ENCODE measurements around the gene PANK2. TPM values are rescaled to one million over a fixed set of nuclear protein-coding genes. Genes with fewer than 3 reads are reported as not detected.
"Not testable (repeated sequence)": the region's sequence is repeated elsewhere in the genome, so short reads cannot be mapped to it uniquely, and the experiment has no call there.

Gene PANK2
- total RNA-seq, 2 donors from 2014 or later: 60.6 to 67.4 TPM

GRCh38 chr20:3966571-3966970 is 77.4 kb downstream of the PANK2 start:
- H3K27ac Mint-ChIP-seq: no peak overlapping the region
- no peaks in the 10 kb centered on the region for H3K9me3 Mint-ChIP-seq
- H3K27me3 Mint-ChIP-seq (ENCODE audit: low read depth): no peaks in the 10 kb centered on the region
- H3K4me3 Mint-ChIP-seq: no peak overlapping the region
- peaks cover 18% of the 10 kb centered on the region for H3K4me1 Mint-ChIP-seq (ENCODE audit: low read depth)
- DNase-seq (no peak), ATAC-seq (replicated peaks in 1 of 2) (no peak)
- peaks cover 0 to 4% of the 10 kb centered on the region in 2 donors for H3K36me3 Mint-ChIP-seq (ENCODE audit: insufficient read depth in 2 of 2)

- Mint-ChIP-seq H3K36me3 (ENCODE audit: insufficient read depth in 2 of 2) (peaks cover 0 to 4% of the 10 kb centered on the region in 2 donors), H3K27me3 (ENCODE audit: low read depth) (no peaks in the 10 kb centered on the region), H3K9me3 (no peaks in the 10 kb centered on the region), H3K4me3 (no peak overlapping the region), H3K27ac (no peak overlapping the region), H3K4me1 (ENCODE audit: low read depth) (peaks cover 18% of the 10 kb centered on the region)
- no peak for ATAC-seq (replicated peaks in 1 of 2)
- no peak for DNase-seq
Observed at GRCh38 chr20:3970016-3970415, 80.8 kb downstream of the PANK2 start.

GRCh38 chr20:3971145-3971544 is 82.0 kb downstream of the PANK2 start:
- H3K4me1 Mint-ChIP-seq (ENCODE audit: low read depth): peaks cover 18% of the 10 kb centered on the region
- peaks cover 0 to 4% of the 10 kb centered on the region in 2 donors for H3K36me3 Mint-ChIP-seq (ENCODE audit: insufficient read depth in 2 of 2)
- no peak overlapping the region for H3K27ac Mint-ChIP-seq
- H3K9me3 Mint-ChIP-seq: no peaks in the 10 kb centered on the region
- no peaks in the 10 kb centered on the region for H3K27me3 Mint-ChIP-seq (ENCODE audit: low read depth)
- DNase-seq: no peak
- no peak overlapping the region for H3K4me3 Mint-ChIP-seq
- no peak for ATAC-seq (replicated peaks in 1 of 2)

GRCh38 chr20:3972161-3972560 is 83.0 kb downstream of the PANK2 start:
- H3K27ac Mint-ChIP-seq: no peak overlapping the region
- no peaks in the 10 kb centered on the region for H3K27me3 Mint-ChIP-seq (ENCODE audit: low read depth)
- no peak overlapping the region for H3K4me3 Mint-ChIP-seq
- peaks cover 18% of the 10 kb centered on the region for H3K4me1 Mint-ChIP-seq (ENCODE audit: low read depth)
- peaks cover 0 to 4% of the 10 kb centered on the region in 2 donors for H3K36me3 Mint-ChIP-seq (ENCODE audit: insufficient read depth in 2 of 2)
- no peak for DNase-seq
- no peak for ATAC-seq (replicated peaks in 1 of 2)
- no peaks in the 10 kb centered on the region for H3K9me3 Mint-ChIP-seq

GRCh38 chr20:3972631-3973030 is 83.4 kb downstream of the PANK2 start:
- ATAC-seq (replicated peaks in 1 of 2); H3K36me3 Mint-ChIP-seq (ENCODE audit: insufficient read depth in 2 of 2); H3K27me3 Mint-ChIP-seq (ENCODE audit: low read depth); H3K27ac Mint-ChIP-seq; DNase-seq; H3K4me3 Mint-ChIP-seq; H3K9me3 Mint-ChIP-seq: not testable (repeated sequence)
- peaks cover 14% of the 10 kb centered on the region for H3K4me1 Mint-ChIP-seq (ENCODE audit: low read depth)

GRCh38 chr20:3973705-3974104 is 84.5 kb downstream of the PANK2 start:
- no peak for DNase-seq
- ATAC-seq (replicated peaks in 1 of 2): no peak
- Mint-ChIP-seq H3K36me3 (ENCODE audit: insufficient read depth in 2 of 2) (peaks cover 0 to 4% of the 10 kb centered on the region in 2 donors), H3K4me3 (no peak overlapping the region), H3K27me3 (ENCODE audit: low read depth) (no peaks in the 10 kb centered on the region), H3K27ac (no peak overlapping the region), H3K4me1 (ENCODE audit: low read depth) (peaks cover 11% of the 10 kb centered on the region), H3K9me3 (no peaks in the 10 kb centered on the region)

GRCh38 chr20:3976511-3976910 is 87.3 kb downstream of the PANK2 start:
- Mint-ChIP-seq H3K4me3 (no peak overlapping the region), H3K27me3 (ENCODE audit: low read depth) (no peaks in the 10 kb centered on the region), H3K9me3 (no peaks in the 10 kb centered on the region), H3K4me1 (ENCODE audit: low read depth) (peaks cover 20% of the 10 kb centered on the region), H3K36me3 (ENCODE audit: insufficient read depth in 2 of 2) (peaks cover 0 to 1% of the 10 kb centered on the region in 2 donors), H3K27ac (no peak overlapping the region)
- ATAC-seq (replicated peaks in 1 of 2): no peak
- DNase-seq: no peak

Other genes starting within 250 kb of the PANK2 start
- gene GFRA4, start 226.0 kb upstream of the PANK2 start, total RNA-seq: not detected
- gene ADAM33, start 207.4 kb upstream of the PANK2 start, total RNA-seq: not detected
- gene SIGLEC1, start 176.8 kb upstream of the PANK2 start, total RNA-seq: under 1 TPM in 1 of 2 donors, not detected in 1; 0.02 TPM
- gene HSPA12B, start 156.7 kb upstream of the PANK2 start, total RNA-seq: not detected
- 10 to 100 TPM; 26.3 to 35.8 TPM for gene ADISSP, start 121.6 kb upstream of the PANK2 start, total RNA-seq
- under 1 TPM; 0.48 to 0.49 TPM for gene SPEF1, start 107.9 kb upstream of the PANK2 start, total RNA-seq
- gene CENPB, start 102.6 kb upstream of the PANK2 start, total RNA-seq: 10 to 100 TPM; 30.4 to 31.5 TPM
- gene CDC25B, start 93.1 kb upstream of the PANK2 start, total RNA-seq: 100 to 1,000 TPM; 121 to 128 TPM
- 10 to 100 TPM; 10.3 to 13.7 TPM for gene AP5S1, start 68.8 kb upstream of the PANK2 start, total RNA-seq
- gene MAVS, start 42.6 kb upstream of the PANK2 start, total RNA-seq: 10 to 100 TPM; 27.9 to 29.8 TPM
- 10 to 100 TPM; 13.4 to 16.4 TPM for gene RNF24, start 126.2 kb downstream of the PANK2 start, total RNA-seq

Measured in activated T-cell treated with anti-CD3 and anti-CD28 coated beads, Interleukin-2, amount 50 U/mL, for 72 hours (primary cell).